Adrenal gland (tissue), 12 donors: ENCODE results near the gene TTLL11. TPM values are rescaled to one million over a fixed set of nuclear protein-coding genes. Genes with fewer than 3 reads are reported as not detected.

ENCODE experiments used
- DNase-seq, 7 donors: peaks; one replicate each; pipeline ENCODE4 v3.0.0-alpha.2; 2019 to 2020
- H3K27ac ChIP-seq, 5 donors: fragments of 200-600 bp; sonication (generic) in 4 of 5; 1 replicate in 3 of 5; 2 replicates in 2 of 5; pipeline versions ENCODE4 v1.5.1 to v1.8.0; 2016 to 2020; ENCODE audit warnings: mild to moderate bottlenecking in 1 of 5
- H3K27me3 ChIP-seq: fragments of 200-600 bp; 2 replicates; pipeline ENCODE4 v1.8.0; 2021
- H3K36me3 ChIP-seq, 2 donors: fragments of 200-600 bp; replicated peaks in 1 of 2; 1 replicate in 1 of 2; 2 replicates in 1 of 2; pipeline versions ENCODE4 v1.5.1 to v1.8.0; 2018 to 2022
- H3K4me1 ChIP-seq, 2 donors: fragments of 200-600 bp; replicated peaks in 1 of 2; 1 replicate in 1 of 2; 2 replicates in 1 of 2; pipeline versions ENCODE4 v1.5.1 to v1.8.0; 2018 to 2021
- H3K4me3 ChIP-seq, 4 donors: fragments of 200-600 bp; sonication (generic) in 3 of 4; one replicate each; pipeline ENCODE4 v1.5.1; 2016 to 2018
- H3K9me3 ChIP-seq, 3 donors: fragments of 200-600 bp; sonication (generic) in 1 of 3; replicated peaks in 1 of 3; 1 replicate in 2 of 3; 2 replicates in 1 of 3; pipeline versions ENCODE4 v1.5.1 to v1.8.0; 2016 to 2021
- CTCF ChIP-seq, 6 experiments: fragments of 450-650 bp in 4 of 6; fragments of 200-600 bp in 2 of 6; sonication (generic) in 1 of 6; IDR thresholded peaks; 1 replicate in 5 of 6; 2 replicates in 1 of 6; pipeline versions ENCODE4 v1.5.1 to v1.8.0; 2016 to 2021; ENCODE audit warnings: antibody characterized with exemption in 6 of 6, mild to moderate bottlenecking in 2 of 6, moderate library complexity in 1 of 6
- POLR2A ChIP-seq, 2 donors: fragments of 450-650 bp; IDR thresholded peaks; one replicate each; pipeline ENCODE4 v1.6.1; 2017; ENCODE audit warnings: antibody characterized with exemption in 2 of 2, mild to moderate bottlenecking in 2 of 2, moderate library complexity in 1 of 2
- WGBS, 4 donors: extraction: QIAGEN DNeasy Blood & Tissue Kit in 2 of 4; methylation state at CpG; one replicate each; pipeline versions ENCODE4 v1.1.5 to v1.1.7; 2013 to 2017; 5-methylcytosine and 5-hydroxymethylcytosine counted together
- intact Hi-C, 2 donors: fragments of 100-400 bp; cut with DNase I; formaldehyde crosslinking; loops; one replicate each; pipeline versions ENCODE4 v1.14.1 to v1.15.0; 2022 to 2023
- polyA plus RNA-seq, 3 donors: library from polyadenylated mRNA; stranded (reverse); fragments of 200-250 nt in 2 of 3; fragments of 350-450 nt in 1 of 3; fragmentation: Illumina TruSeq in 1 of 3; extraction: RNeasy Lipid Tissue Mini Kit (QIAGEN cat#74804) in 1 of 3; gene quantifications; one replicate each; pipeline ENCODE4 v1.2.3, GENCODE V29; 2013 to 2014
- total RNA-seq, 9 donors: library from RNA; depleted of rRNA in 4 of 9; stranded (reverse); fragments of >200 nt in 4 of 9; fragments of 120-200 nt in 1 of 9; fragmentation: NEBNext Ultra II Directional in 1 of 9; extraction: Animal tissue kit (Norgen Biotek cat#: 25700) in 1 of 9; gene quantifications; one replicate each; pipeline versions ENCODE4 v1.1.0 to v1.2.4, GENCODE V29; 2013 to 2023
- donor health status: healthy with polysubstance abuse.
- donor health status: Bipolar disorder and iron deficiency.
- donor health status: DM: yes; HTN: yes; CAD: no.
- donor health status: DM: no; HTN: no; CAD: no.
- donor health status: DM: no; HTN: no; CAD: no.
- donor health status: DM: yes; HTN: yes; CAD: no.

The TTLL11 gene
- total and polyA plus RNA-seq, 12 donors, result 4.8 to 30.9 (median 13.7) TPM

GRCh38 chr9:121921444-121921843, 171.7 kb downstream of the TTLL11 start:
- Histone ChIP-seq H3K4me3 (no peak overlapping the region), H3K4me1 (no peaks in the 10 kb centered on the region), H3K27me3 (no peaks in the 10 kb centered on the region), H3K27ac (no peak overlapping the region), H3K9me3 (no peaks in the 10 kb centered on the region), H3K36me3 (no peaks in the 10 kb centered on the region)
- WGBS, 4 donors, result 91 to 100% (median 96%) methylated on average over 1 of the region's 1 CpG
- no peak for TF ChIP-seq POLR2A (IDR thresholded peaks at IDR 0.05)
- TF ChIP-seq CTCF (IDR thresholded peaks at IDR 0.05), result no peak
- intact Hi-C loops, result no loop called here
- DNase-seq, result no peak

- no peak overlapping the region for H3K27ac ChIP-seq
- no peaks in the 10 kb centered on the region for H3K27me3 ChIP-seq
- intact Hi-C loops, result no loop called here
- no peaks in the 10 kb centered on the region for H3K36me3 ChIP-seq
- no peak overlapping the region for H3K4me3 ChIP-seq
- DNase-seq, result no peak
- H3K9me3 ChIP-seq, result no peaks in the 10 kb centered on the region
- TF ChIP-seq POLR2A (IDR thresholded peaks at IDR 0.05) (no peak), CTCF (IDR thresholded peaks at IDR 0.05) (no peak)
- WGBS, 4 donors, result 91 to 97% (median 95%) methylated on average over 4 of the region's 4 CpGs
- H3K4me1 ChIP-seq, result no peaks in the 10 kb centered on the region
Observed at GRCh38 chr9:121917375-121918335, 175.5 kb downstream of the TTLL11 start.

- no peak overlapping the region for H3K27ac ChIP-seq
- 90 to 96% (median 93%) methylated on average over 4 of the region's 4 CpGs for WGBS, 4 donors
- no peaks in the 10 kb centered on the region for H3K27me3 ChIP-seq
- no peak overlapping the region for H3K4me3 ChIP-seq
- intact Hi-C loops, result no loop called here
- no peaks in the 10 kb centered on the region for H3K9me3 ChIP-seq
- no peak for TF ChIP-seq POLR2A (IDR thresholded peaks at IDR 0.05)
- TF ChIP-seq CTCF (IDR thresholded peaks at IDR 0.05), result no peak
- no peak for DNase-seq
- no peaks in the 10 kb centered on the region for H3K4me1 ChIP-seq
- H3K36me3 ChIP-seq, result no peaks in the 10 kb centered on the region
Observed at GRCh38 chr9:121915304-121915625, 177.8 kb downstream of the TTLL11 start.

GRCh38 chr9:121914604-121915303, 178.4 kb downstream of the TTLL11 start:
- no peaks in the 10 kb centered on the region for H3K9me3 ChIP-seq
- no peak overlapping the region for H3K27ac ChIP-seq
- H3K4me1 ChIP-seq, result no peaks in the 10 kb centered on the region
- no peak for DNase-seq
- 88 to 94% (median 92%) methylated on average over 9 to 10 of the region's 10 CpGs for WGBS, 4 donors
- no peaks in the 10 kb centered on the region for H3K27me3 ChIP-seq
- TF ChIP-seq POLR2A (IDR thresholded peaks at IDR 0.05) (no peak), CTCF (IDR thresholded peaks at IDR 0.05) (no peak)
- H3K36me3 ChIP-seq, result no peaks in the 10 kb centered on the region
- intact Hi-C loops, result no loop called here
- H3K4me3 ChIP-seq, result no peak overlapping the region
